Trophoblast cell (in vitro differentiated cells and primary cell): ENCODE measurements around the gene PKD1L1.

Experiments
- DNase-seq, 2 donors: peaks; one replicate each; pipeline ENCODE4 v3.0.0-alpha.2; 2016
- H2AFZ ChIP-seq: 2 replicates; pipeline ENCODE4 v1.6.1; 2013; ENCODE audit warnings: low read length, moderate library complexity, mild to moderate bottlenecking; ENCODE audit not compliant: insufficient read depth, poor library complexity
- H2AK5ac ChIP-seq: 2 replicates; pipeline ENCODE4 v1.6.1; 2013; ENCODE audit warnings: mild to moderate bottlenecking, low read length
- H2BK120ac ChIP-seq: 2 replicates; pipeline ENCODE4 v1.6.1; 2013; ENCODE audit warnings: low read length, mild to moderate bottlenecking, moderate library complexity; ENCODE audit not compliant: insufficient read depth, poor library complexity
- H2BK12ac ChIP-seq: 2 replicates; pipeline ENCODE4 v1.6.1; 2013; ENCODE audit warnings: mild to moderate bottlenecking, low read length, moderate library complexity
- H2BK5ac ChIP-seq: 2 replicates; pipeline ENCODE4 v1.6.1; 2013; ENCODE audit warnings: low read length, low read depth, moderate library complexity, mild to moderate bottlenecking; ENCODE audit not compliant: poor library complexity
- H3K14ac ChIP-seq: 2 replicates; pipeline ENCODE4 v1.6.1; 2013; ENCODE audit warnings: mild to moderate bottlenecking, low read length
- H3K18ac ChIP-seq: 2 replicates; pipeline ENCODE4 v1.6.1; 2013; ENCODE audit warnings: mild to moderate bottlenecking, low read length
- H3K23ac ChIP-seq: 2 replicates; pipeline ENCODE4 v1.6.1; 2013; ENCODE audit warnings: low read length
- H3K27ac ChIP-seq: 2 replicates; pipeline ENCODE4 v1.5.1; 2013; ENCODE audit warnings: low read depth, mild to moderate bottlenecking, inconsistent platforms, low read length, moderate library complexity
- H3K27me3 ChIP-seq: 2 replicates; pipeline ENCODE4 v1.6.1; 2013; ENCODE audit warnings: inconsistent platforms, mild to moderate bottlenecking, low read length, moderate library complexity; ENCODE audit not compliant: insufficient read depth
- H3K36me3 ChIP-seq, 2 experiments: 1 replicate in 1 of 2; 2 replicates in 1 of 2; pipeline ENCODE4 v1.6.1; 2013; ENCODE audit warnings: low read length in 2 of 2, mild to moderate bottlenecking in 2 of 2, moderate library complexity in 1 of 2; ENCODE audit not compliant: insufficient read depth in 2 of 2, control insufficient read depth in 1 of 2
- H3K4ac ChIP-seq: 2 replicates; pipeline ENCODE4 v1.6.1; 2013; ENCODE audit warnings: low read depth, mild to moderate bottlenecking, low read length, moderate library complexity
- H3K4me1 ChIP-seq, 2 experiments: 1 replicate in 1 of 2; 2 replicates in 1 of 2; pipeline ENCODE4 v1.6.1; 2013; ENCODE audit warnings: low read length in 2 of 2, mild to moderate bottlenecking in 2 of 2, moderate library complexity in 1 of 2; ENCODE audit not compliant: insufficient read depth in 2 of 2, control insufficient read depth in 1 of 2
- H3K4me2 ChIP-seq: 2 replicates; pipeline ENCODE4 v1.6.1; 2013; ENCODE audit warnings: inconsistent platforms, mild to moderate bottlenecking, low read length, moderate library complexity
- H3K4me3 ChIP-seq: 2 replicates; pipeline ENCODE4 v1.5.1; 2013; ENCODE audit warnings: mild to moderate bottlenecking, low read depth, low read length, inconsistent platforms
- H3K79me1 ChIP-seq: one replicate; pipeline ENCODE4 v1.6.1; 2013; ENCODE audit warnings: low read length
- H3K79me2 ChIP-seq: 2 replicates; pipeline ENCODE4 v1.6.1; 2013; ENCODE audit warnings: low read length, mild to moderate bottlenecking; ENCODE audit not compliant: control insufficient read depth, insufficient read depth, poor library complexity
- H3K9ac ChIP-seq: 2 replicates; pipeline ENCODE4 v1.6.1; 2013; ENCODE audit warnings: mild to moderate bottlenecking, low read length
- H3K9me3 ChIP-seq: 2 replicates; pipeline ENCODE4 v1.6.1; 2013; ENCODE audit warnings: low read depth, mild to moderate bottlenecking, control low read depth, inconsistent platforms, low read length; ENCODE audit not compliant: insufficient read depth
- H4K12ac ChIP-seq: 2 replicates; pipeline ENCODE4 v1.6.1; 2013; ENCODE audit warnings: low read depth, mild to moderate bottlenecking, low read length, moderate library complexity
- H4K8ac ChIP-seq: 2 replicates; pipeline ENCODE4 v1.6.1; 2013; ENCODE audit warnings: low read depth, mild to moderate bottlenecking, low read length, moderate library complexity
- H4K91ac ChIP-seq: one replicate; pipeline ENCODE4 v1.6.1; 2013; ENCODE audit warnings: low read depth, mild to moderate bottlenecking, low read length, moderate library complexity
- WGBS: extraction: QIAGEN DNeasy Blood & Tissue Kit; methylation state at CpG from one replicate; pipeline ENCODE4 v1.1.7; 2013; ENCODE audit warnings: missing lambda C conversion rate; ENCODE audit not compliant: insufficient read length, insufficient coverage; ENCODE audit errors: extremely low coverage; 5-methylcytosine and 5-hydroxymethylcytosine counted together

PKD1L1 gene

GRCh38 chr7:47747160-47747559, 201.1 kb downstream of the PKD1L1 start:
- H2BK5ac ChIP-seq = no peak overlapping the region
- peaks cover 3% of the 10 kb centered on the region for H3K9me3 ChIP-seq
- H3K79me1 ChIP-seq = peaks cover 4% of the 10 kb centered on the region
- no peak overlapping the region for H4K12ac ChIP-seq
- no peak overlapping the region for H2AK5ac ChIP-seq
- H3K79me2 ChIP-seq = no peaks in the 10 kb centered on the region
- H3K18ac ChIP-seq = no peak overlapping the region
- H3K4me2 ChIP-seq = no peak overlapping the region
- no peak overlapping the region for H2BK120ac ChIP-seq
- no peak overlapping the region for H3K4ac ChIP-seq
- H3K27me3 ChIP-seq = no peaks in the 10 kb centered on the region
- no peak overlapping the region for H3K14ac ChIP-seq
- no peak overlapping the region for H2BK12ac ChIP-seq
- H4K91ac ChIP-seq = no peak overlapping the region
- DNase-seq = no peak
- peaks cover 0 to 4% of the 10 kb centered on the region in 2 experiments for H3K4me1 ChIP-seq
- WGBS = no CpG with 5 or more reads among the region's 6 CpGs
- H3K36me3 ChIP-seq = no peaks in the 10 kb centered on the region
- no peak overlapping the region for H2AFZ ChIP-seq
- H3K23ac ChIP-seq = no peak overlapping the region
- H4K8ac ChIP-seq = no peak overlapping the region
- H3K9ac ChIP-seq = no peak overlapping the region
- H3K27ac ChIP-seq = no peak overlapping the region
- no peak overlapping the region for H3K4me3 ChIP-seq

- no peak overlapping the region for H3K18ac ChIP-seq
Measured at GRCh38 chr7:47746468-47746867, 201.8 kb downstream of the PKD1L1 start.

GRCh38 chr7:47744883-47745282, 203.4 kb downstream of the PKD1L1 start:
- H3K18ac ChIP-seq = no peak overlapping the region

More at GRCh38 chr7:47746468-47746867, 201.8 kb downstream of the PKD1L1 start:
- no peak overlapping the region for H2AK5ac ChIP-seq
- H2BK5ac ChIP-seq = no peak overlapping the region
- H3K9me3 ChIP-seq = peaks cover 3% of the 10 kb centered on the region
- no peak overlapping the region for H3K23ac ChIP-seq
- DNase-seq = no peak
- WGBS = no CpG with 5 or more reads among the region's 4 CpGs
- no peak overlapping the region for H2BK120ac ChIP-seq
- H3K4ac ChIP-seq = no peak overlapping the region
- no peaks in the 10 kb centered on the region for H3K36me3 ChIP-seq
- no peak overlapping the region for H3K4me3 ChIP-seq
- peaks cover 0 to 4% of the 10 kb centered on the region in 2 experiments for H3K4me1 ChIP-seq
- no peaks in the 10 kb centered on the region for H3K27me3 ChIP-seq
- no peak overlapping the region for H4K91ac ChIP-seq
- H3K79me1 ChIP-seq = peaks cover 4% of the 10 kb centered on the region
- H3K4me2 ChIP-seq = no peak overlapping the region
- H3K27ac ChIP-seq = no peak overlapping the region
- H3K9ac ChIP-seq = no peak overlapping the region
- no peaks in the 10 kb centered on the region for H3K79me2 ChIP-seq
- no peak overlapping the region for H2AFZ ChIP-seq
- peak overlapping the region; percentile 46 for H2BK12ac ChIP-seq
- no peak overlapping the region for H4K8ac ChIP-seq
- H4K12ac ChIP-seq = no peak overlapping the region
- H3K14ac ChIP-seq = no peak overlapping the region

GRCh38 chr7:47743965-47744591, 204.2 kb downstream of the PKD1L1 start:
- DNase-seq = no peak
- Histone ChIP-seq H3K14ac (no peak overlapping the region), H2AFZ (no peak overlapping the region), H2BK12ac (peak overlapping the region; percentile 10), H4K8ac (no peak overlapping the region), H3K79me1 (peaks cover 4% of the 10 kb centered on the region), H3K4me2 (no peak overlapping the region), H3K36me3 (no peaks in the 10 kb centered on the region), H4K91ac (peak overlapping the region; percentile 49), H3K79me2 (no peaks in the 10 kb centered on the region), H3K23ac (no peak overlapping the region), H2AK5ac (peak overlapping the region; percentile 31), H3K27ac (no peak overlapping the region), H3K27me3 (no peaks in the 10 kb centered on the region), H3K18ac (no peak overlapping the region), H3K4ac (no peak overlapping the region), H3K4me3 (peak overlapping the region; percentile 18), H2BK120ac (peak overlapping the region; percentile 21), H4K12ac (no peak overlapping the region), H3K9me3 (no peaks in the 10 kb centered on the region), H2BK5ac (no peak overlapping the region), H3K4me1 (peaks cover 3 to 4% of the 10 kb centered on the region in 2 experiments), H3K9ac (no peak overlapping the region)
- WGBS = no CpG with 5 or more reads among the region's 25 CpGs

More at GRCh38 chr7:47744883-47745282, 203.4 kb downstream of the PKD1L1 start:
- Histone ChIP-seq H3K4me1 (peaks cover 0 to 4% of the 10 kb centered on the region in 2 experiments), H3K9me3 (no peaks in the 10 kb centered on the region), H4K8ac (no peak overlapping the region), H3K27me3 (no peaks in the 10 kb centered on the region), H2BK5ac (no peak overlapping the region), H2BK12ac (no peak overlapping the region), H3K4me3 (no peak overlapping the region), H3K79me2 (no peaks in the 10 kb centered on the region), H3K27ac (no peak overlapping the region), H3K4ac (no peak overlapping the region), H2BK120ac (peak overlapping the region; percentile 35), H3K4me2 (no peak overlapping the region), H3K36me3 (no peaks in the 10 kb centered on the region), H4K91ac (peak overlapping the region; percentile 45), H4K12ac (no peak overlapping the region), H2AK5ac (peak overlapping the region; percentile 81), H3K9ac (no peak overlapping the region), H3K14ac (no peak overlapping the region), H2AFZ (no peak overlapping the region), H3K23ac (no peak overlapping the region), H3K79me1 (peaks cover 2% of the 10 kb centered on the region)
- DNase-seq = no peak
- no CpG with 5 or more reads among the region's 8 CpGs for WGBS
